Measurements from ENCODE around the gene POLD4.
"Not testable (repeated sequence)": the region's sequence is repeated elsewhere in the genome, so short reads cannot be mapped to it uniquely, and the experiment has no call there.

Gene POLD4

GRCh38 chr11:67353317-67354074, at the start of gene POLD4:
Gene POLD4, minus strand, starts transcription at chr11:67353546. Its CDS starts 147 bp downstream, at chr11:67353399.
- in situ Hi-C loops (cut with MboI; ENCODE audit: low sequenced_read_pairs) = no loop called here

- in situ Hi-C loops (cut with MboI; ENCODE audit: low sequenced_read_pairs) = not testable (repeated sequence)
These were observed 49.7 kb upstream of the POLD4 start for GRCh38 chr11:67403085-67403484.

- in situ Hi-C loops (cut with MboI; ENCODE audit: low sequenced_read_pairs) = not testable (repeated sequence)
These were observed 49.0 kb upstream of the POLD4 start for GRCh38 chr11:67402192-67402839.

- in situ Hi-C loops (cut with MboI; ENCODE audit: low sequenced_read_pairs) = no loop called here
These were observed 48.3 kb upstream of the POLD4 start, which contains the start of gene PPP1CA for GRCh38 chr11:67401495-67402191. Gene PPP1CA, minus strand, starts transcription at chr11:67401858. Its CDS starts 76 bp downstream, at chr11:67401782.

- in situ Hi-C loops (cut with MboI; ENCODE audit: low sequenced_read_pairs) = no loop called here
These were observed 47.7 kb upstream of the POLD4 start for GRCh38 chr11:67400942-67401494.

- in situ Hi-C loops (cut with MboI; ENCODE audit: low sequenced_read_pairs) = no loop called here
These were observed 47.0 kb upstream of the POLD4 start for GRCh38 chr11:67400251-67400941.

- in situ Hi-C loops (cut with MboI; ENCODE audit: low sequenced_read_pairs) = no loop called here
These were observed 45.6 kb upstream of the POLD4 start for GRCh38 chr11:67398661-67399563.

- in situ Hi-C loops (cut with MboI; ENCODE audit: low sequenced_read_pairs) = no loop called here
These were observed 44.8 kb upstream of the POLD4 start for GRCh38 chr11:67397986-67398660.

- in situ Hi-C loops (cut with MboI; ENCODE audit: low sequenced_read_pairs) = no loop called here
These were observed 44.2 kb upstream of the POLD4 start for GRCh38 chr11:67397536-67397935.

- in situ Hi-C loops (cut with MboI; ENCODE audit: low sequenced_read_pairs) = no loop called here
These were observed 43.4 kb upstream of the POLD4 start for GRCh38 chr11:67396587-67397389.

GRCh38 chr11:67396259-67396581, 42.9 kb upstream of the POLD4 start:
- in situ Hi-C loops (cut with MboI; ENCODE audit: low sequenced_read_pairs) = no loop called here

GRCh38 chr11:67395555-67396258, 42.4 kb upstream of the POLD4 start:
- in situ Hi-C loops (cut with MboI; ENCODE audit: low sequenced_read_pairs) = no loop called here

GRCh38 chr11:67393990-67394389, 40.6 kb upstream of the POLD4 start:
- in situ Hi-C loops (cut with MboI; ENCODE audit: low sequenced_read_pairs) = no loop called here

- in situ Hi-C loops (cut with MboI; ENCODE audit: low sequenced_read_pairs) = no loop called here
These were observed 40.1 kb upstream of the POLD4 start for GRCh38 chr11:67393437-67393836.

GRCh38 chr11:67392183-67392715, 38.9 kb upstream of the POLD4 start:
- in situ Hi-C loops (cut with MboI; ENCODE audit: low sequenced_read_pairs) = no loop called here

- in situ Hi-C loops (cut with MboI; ENCODE audit: low sequenced_read_pairs) = no loop called here
These were observed 38.2 kb upstream of the POLD4 start, which contains the start of gene RAD9A for GRCh38 chr11:67391304-67392182. Gene RAD9A, plus strand, starts transcription at chr11:67391986. Its CDS starts 59 bp downstream, at chr11:67392045.

- in situ Hi-C loops (cut with MboI; ENCODE audit: low sequenced_read_pairs) = no loop called here
These were observed 37.6 kb upstream of the POLD4 start for GRCh38 chr11:67390947-67391303.
